ENCODE measurements around the gene KATNAL2.
A peak's percentile ranks its signal among the peaks of the same experiment; 100 is the strongest.

The KATNAL2 gene
- long read RNA-seq, donor 1, result 0 reads
- long read RNA-seq, donor 2, result 0 reads
- long read RNA-seq, donor 3, result 0 reads
- long read RNA-seq, donor 4, result 0 reads
- long read RNA-seq, donor 5, partial matches to known transcripts, result 0 of 1 reads
- long read RNA-seq, donor 5, other reads (novel, unspliced or antisense), result 0 of 1 reads
- long read RNA-seq, donor 6, partial matches to known transcripts, result 0 of 1 reads
- long read RNA-seq, donor 6, other reads (novel, unspliced or antisense), result 0 of 1 reads
- long read RNA-seq, donor 7, result 0 reads
- long read RNA-seq, donor 8, result 0 reads

GRCh38 chr18:46917108-46917802, at the start of gene KATNAL2, which contains the start of gene PIAS2:
Gene KATNAL2, plus strand, starts transcription at chr18:46917602. Its CDS starts 29,271 bp downstream, at chr18:46946873.
Gene PIAS2, minus strand, starts transcription at chr18:46917507. Its CDS starts 162 bp downstream, at chr18:46917345.
- DNase-seq, result peak; percentile 88

- no peak for DNase-seq
Measured at GRCh38 chr18:46868169-46868921, 49.1 kb upstream of the KATNAL2 start.

GRCh38 chr18:46877329-46877987, 39.9 kb upstream of the KATNAL2 start:
- no peak for DNase-seq

GRCh38 chr18:46883180-46883579, 34.2 kb upstream of the KATNAL2 start:
- DNase-seq, result no peak

GRCh38 chr18:46886893-46887292, 30.5 kb upstream of the KATNAL2 start:
- no peak for DNase-seq

- no peak for DNase-seq
Measured at GRCh38 chr18:46888965-46889364, 28.4 kb upstream of the KATNAL2 start.

- no peak for DNase-seq
Measured at GRCh38 chr18:46891742-46892214, 25.6 kb upstream of the KATNAL2 start.

- DNase-seq, result no peak
Measured at GRCh38 chr18:46892842-46893241, 24.6 kb upstream of the KATNAL2 start.

GRCh38 chr18:46893360-46893759, 24.0 kb upstream of the KATNAL2 start:
- DNase-seq, result no peak

- no peak for DNase-seq
Measured at GRCh38 chr18:46894124-46894523, 23.3 kb upstream of the KATNAL2 start.

- no peak for DNase-seq
Measured at GRCh38 chr18:46899274-46899948, 18.0 kb upstream of the KATNAL2 start.

- no peak for DNase-seq
Measured at GRCh38 chr18:46903406-46903805, 14.0 kb upstream of the KATNAL2 start.

- DNase-seq, result no peak
Measured at GRCh38 chr18:46909497-46909896, 7.9 kb upstream of the KATNAL2 start.

GRCh38 chr18:46910856-46911255, 6.5 kb upstream of the KATNAL2 start:
- no peak for DNase-seq

GRCh38 chr18:46915800-46916550, 1.4 kb upstream of the KATNAL2 start:
- DNase-seq, result peak; percentile 13

- peak; percentile 74 for DNase-seq
Measured at GRCh38 chr18:46916551-46917107, 773 bp upstream of the KATNAL2 start.

- peak; percentile 79 for DNase-seq
Measured at GRCh38 chr18:46917803-46918600, 600 bp downstream of the KATNAL2 start.

- no peak for DNase-seq
Measured at GRCh38 chr18:46920067-46920466, 2.7 kb downstream of the KATNAL2 start.

- no peak for DNase-seq
Measured at GRCh38 chr18:46920653-46921052, 3.3 kb downstream of the KATNAL2 start.
